Gastroesophageal sphincter (tissue), 3 donors: ENCODE results near the gene DDX10.

ENCODE experiments used
- CTCF ChIP-seq, 4 experiments: fragments of 200-600 bp in 2 of 4; fragments of 450-650 bp in 2 of 4; sonication (generic) in 1 of 4; IDR thresholded peaks; one replicate each; pipeline ENCODE4 v1.5.1; 2017 to 2019; ENCODE audit warnings: antibody characterized with exemption in 4 of 4, mild to moderate bottlenecking in 2 of 4, moderate library complexity in 2 of 4
- EP300 ChIP-seq: sonication (generic); formaldehyde crosslinking; IDR thresholded peaks from one replicate; pipeline ENCODE4 v1.6.1; 2017; ENCODE audit warnings: antibody characterized with exemption, mild to moderate bottlenecking
- POLR2A ChIP-seq, 2 donors: fragments of 450-650 bp; IDR thresholded peaks; one replicate each; pipeline ENCODE4 v1.6.1; 2017; ENCODE audit warnings: antibody characterized with exemption in 2 of 2, mild to moderate bottlenecking in 2 of 2, moderate library complexity in 1 of 2

DNA sequence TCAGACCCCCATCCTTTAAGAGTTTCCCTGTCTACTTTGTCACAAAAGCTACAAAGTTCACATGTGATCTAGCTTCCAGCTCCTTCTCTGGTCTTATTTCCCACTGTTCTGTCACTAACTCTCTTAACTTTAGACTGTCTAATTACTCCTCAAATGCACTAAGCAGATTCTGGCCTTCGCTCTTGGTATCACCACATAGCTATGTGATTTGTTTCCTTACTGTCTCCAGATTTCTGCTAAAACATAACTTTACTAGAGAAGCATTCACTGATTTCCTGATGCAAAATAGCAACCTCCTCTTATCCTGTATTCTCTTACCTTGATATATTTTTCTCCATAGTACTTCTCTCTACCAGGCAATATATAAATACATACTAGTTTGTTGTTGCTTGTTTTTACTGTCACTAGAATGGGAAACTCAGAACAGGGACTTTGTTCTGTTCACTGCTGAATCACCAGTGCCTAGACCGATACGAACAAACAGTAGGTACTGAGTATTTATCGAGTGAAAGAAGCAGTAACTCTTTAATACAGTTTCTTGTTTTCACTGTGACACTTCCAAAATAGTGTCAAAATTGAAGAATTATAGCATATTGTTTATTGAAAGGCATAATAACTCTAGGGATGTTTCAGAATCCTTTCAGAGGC lies 205.6 kb downstream of the DDX10 start:
- no peak for TF ChIP-seq CTCF (IDR thresholded peaks at IDR 0.05)
- no peak for TF ChIP-seq POLR2A (IDR thresholded peaks at IDR 0.05)
- no peak for TF ChIP-seq EP300
